GM18861 (cell line): Measurements from ENCODE around the gene FGD4.
"Not testable (repeated sequence)": the region's sequence is repeated elsewhere in the genome, so short reads cannot be mapped to it uniquely, and the experiment has no call there.

ENCODE experiments used
- ATAC-seq: cut with Tn5 transposase; IDR thresholded peaks from one replicate; pipeline ENCODE4 v1.9.1; 2021; ENCODE audit not compliant: unreplicated experiment

Gene FGD4

DNA sequence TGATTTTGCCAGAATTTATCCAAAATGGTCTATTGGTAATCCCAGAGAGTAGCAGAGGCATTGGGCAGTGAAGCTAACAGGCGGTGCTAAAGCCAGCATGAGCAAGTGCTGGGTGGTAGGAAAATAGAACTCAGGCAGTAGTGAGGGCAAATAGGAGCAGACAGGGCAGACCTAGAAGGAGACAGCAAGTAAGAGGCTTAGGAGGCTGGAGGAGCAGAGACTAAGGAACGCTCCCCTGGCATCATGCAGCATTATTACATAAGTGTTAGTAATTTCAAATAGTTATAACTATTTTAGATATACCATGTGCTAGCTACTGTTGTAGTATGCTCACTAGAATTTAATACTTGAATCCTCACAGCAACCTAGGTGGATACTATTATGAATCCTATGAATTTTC lies 151.7 kb downstream of the FGD4 start:
- no peak for ATAC-seq

DNA sequence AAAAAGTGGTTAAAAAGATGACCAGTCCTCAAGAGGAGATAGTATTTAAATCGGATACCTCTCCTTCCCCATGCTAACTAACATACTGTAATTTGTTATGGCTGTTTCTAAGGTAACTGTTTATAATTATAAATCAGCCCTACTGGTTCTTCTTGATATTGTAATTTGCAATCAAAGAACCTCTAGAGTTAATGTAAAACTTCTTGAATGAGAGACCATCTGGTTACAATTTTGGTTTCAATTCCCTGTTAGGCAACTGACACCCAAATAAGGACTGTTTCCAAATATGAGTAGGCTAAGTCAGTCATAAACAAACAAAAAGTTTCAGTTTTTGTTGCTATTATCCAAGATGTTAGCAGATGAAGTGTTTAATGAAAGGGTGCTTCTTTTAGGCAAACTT lies 159.5 kb downstream of the FGD4 start:
- peak; percentile 98 for ATAC-seq

DNA sequence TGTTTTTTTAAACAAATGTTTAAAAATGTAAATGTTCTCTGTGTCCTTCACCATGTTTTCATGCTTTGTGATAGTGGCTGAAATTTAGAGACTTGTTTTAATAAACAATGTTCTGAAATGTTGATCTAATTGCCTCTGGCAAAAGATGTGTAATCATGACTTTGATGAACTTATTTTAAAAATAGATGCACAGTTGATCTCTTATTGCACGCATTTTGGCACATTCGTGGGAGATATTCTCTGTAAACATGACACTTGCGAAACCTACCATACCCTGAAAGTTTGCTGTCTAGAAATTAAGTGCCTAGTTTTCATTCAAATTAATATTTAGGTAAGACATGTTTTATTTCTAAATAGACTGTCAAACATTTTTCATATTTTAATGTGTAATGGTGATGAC lies 160.1 kb downstream of the FGD4 start:
- ATAC-seq: no peak

GRCh38 chr12:32560520-32560919 lies 161.2 kb downstream of the FGD4 start:
- ATAC-seq: no peak

GRCh38 chr12:32561931-32562341 lies 162.6 kb downstream of the FGD4 start:
- ATAC-seq: no peak

DNA sequence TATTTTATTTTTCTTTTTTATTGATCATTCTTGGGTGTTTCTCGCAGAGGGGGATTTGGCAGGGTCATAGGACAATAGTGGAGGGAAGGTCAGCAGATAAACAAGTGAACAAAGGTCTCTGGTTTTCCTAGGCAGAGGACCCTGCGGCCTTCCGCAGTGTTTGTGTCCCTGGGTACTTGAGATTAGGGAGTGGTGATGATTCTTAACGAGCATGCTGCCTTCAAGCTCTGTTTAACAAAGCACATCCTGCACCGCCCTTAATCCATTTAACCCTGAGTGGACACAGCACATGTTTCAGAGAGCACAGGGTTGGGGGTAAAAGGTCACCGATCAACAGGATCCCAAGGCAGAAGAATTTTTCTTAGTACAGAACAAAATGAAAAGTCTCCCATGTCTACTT lies 163.1 kb downstream of the FGD4 start:
- ATAC-seq: not testable (repeated sequence)

- ATAC-seq: no peak
These were observed 167.4 kb downstream of the FGD4 start for GRCh38 chr12:32566663-32567295.

GRCh38 chr12:32567296-32567674 lies 167.9 kb downstream of the FGD4 start:
- ATAC-seq: no peak

DNA sequence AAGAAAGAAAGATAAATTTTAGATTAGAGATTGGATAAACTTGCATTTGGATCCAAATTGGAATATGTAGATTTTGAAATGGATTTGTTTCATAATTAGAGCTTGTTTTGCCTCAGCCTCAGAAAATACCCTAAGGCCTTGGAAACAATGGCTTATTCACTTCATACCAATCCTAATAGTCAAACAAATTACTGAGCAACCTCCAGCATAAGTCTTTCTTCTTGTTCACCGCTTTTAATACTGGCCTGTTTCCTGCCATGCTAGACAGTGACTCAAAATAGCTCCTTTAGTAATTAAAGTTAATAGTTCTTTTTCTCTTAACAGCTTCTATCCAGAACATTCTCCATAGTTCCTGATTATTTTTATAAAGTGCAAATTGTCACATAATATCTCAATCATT lies 168.9 kb downstream of the FGD4 start:
- ATAC-seq: no peak

DNA sequence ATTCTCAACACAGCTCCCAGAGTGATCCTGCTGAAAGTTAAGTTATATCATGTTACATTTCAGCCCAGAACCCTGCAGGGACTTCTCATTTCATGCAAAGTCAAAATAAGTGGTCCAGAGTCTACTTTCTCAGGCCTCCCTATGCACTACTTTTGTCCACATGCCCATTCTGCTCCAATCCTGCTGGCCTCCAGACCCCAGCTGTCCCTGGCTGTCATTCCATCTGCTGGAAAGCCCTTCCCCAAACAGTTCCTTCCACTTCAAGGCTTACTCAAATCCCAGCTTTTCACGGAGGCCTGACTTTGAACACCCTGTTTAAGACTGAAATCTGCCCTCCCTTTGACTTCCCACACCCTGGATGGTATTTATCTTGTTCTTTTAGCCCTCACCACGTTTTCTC lies 169.9 kb downstream of the FGD4 start:
- no peak for ATAC-seq

GRCh38 chr12:32574585-32574984 lies 175.2 kb downstream of the FGD4 start:
- no peak for ATAC-seq

- ATAC-seq: no peak
These were observed 178.0 kb downstream of the FGD4 start for GRCh38 chr12:32577328-32577727.

GRCh38 chr12:32583534-32583933 lies 184.2 kb downstream of the FGD4 start:
- no peak for ATAC-seq

GRCh38 chr12:32585680-32586079 lies 186.3 kb downstream of the FGD4 start:
- ATAC-seq: no peak

GRCh38 chr12:32586390-32586789 lies 187.0 kb downstream of the FGD4 start:
- no peak for ATAC-seq

- no peak for ATAC-seq
These were observed 188.5 kb downstream of the FGD4 start for GRCh38 chr12:32587581-32588495.

DNA sequence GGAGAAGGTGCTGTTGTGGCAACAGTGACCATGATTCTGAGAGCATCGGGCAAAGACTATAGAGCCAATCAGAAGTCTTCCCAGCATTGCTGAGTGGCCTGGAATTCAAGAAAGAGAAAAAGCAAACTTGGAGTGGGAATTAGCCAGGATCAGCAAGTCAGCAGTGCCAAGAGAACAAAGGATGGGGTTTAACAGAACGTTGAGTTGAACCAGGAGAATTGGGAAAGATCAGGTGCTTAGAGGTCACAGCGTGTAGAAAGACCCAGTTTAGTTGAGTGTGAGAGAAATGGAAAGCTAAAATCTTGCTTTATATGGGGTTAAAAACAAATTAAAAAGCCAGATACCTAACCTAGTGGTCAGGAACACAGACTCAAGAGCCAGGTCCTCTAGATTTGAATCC lies 189.2 kb downstream of the FGD4 start:
- ATAC-seq: no peak

DNA sequence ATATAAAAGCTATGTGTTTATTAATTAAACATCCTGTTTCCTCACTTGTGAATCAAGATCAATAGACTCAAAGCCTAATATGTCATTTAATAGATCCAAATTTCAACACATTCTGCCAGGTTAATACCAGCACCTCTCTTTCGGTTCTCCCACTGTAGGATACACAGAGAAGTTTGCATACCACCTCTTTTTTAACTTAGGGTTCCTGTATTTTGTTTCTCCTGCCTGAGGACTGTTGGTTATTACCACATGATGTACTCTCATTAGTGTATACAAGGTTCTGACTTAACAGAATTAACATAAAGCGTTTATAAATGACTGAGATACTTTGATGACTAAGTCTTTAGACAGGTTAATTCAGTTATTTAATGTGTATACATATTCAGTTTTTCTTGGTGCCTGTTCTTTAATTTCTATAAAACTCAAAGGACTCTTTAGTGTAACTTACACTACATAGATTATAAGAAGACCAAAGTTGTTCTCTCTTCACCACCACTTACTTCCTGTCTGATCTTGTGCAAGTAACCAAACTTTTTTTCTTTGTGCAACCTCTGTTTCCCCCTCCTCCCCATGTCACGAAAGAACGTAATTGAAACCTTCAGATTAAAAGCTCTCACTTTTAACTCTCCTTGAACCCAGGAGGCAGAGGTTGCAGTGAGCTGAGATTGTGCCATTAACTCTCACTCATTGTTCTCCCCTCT lies 190.0 kb downstream of the FGD4 start:
- no peak for ATAC-seq

DNA sequence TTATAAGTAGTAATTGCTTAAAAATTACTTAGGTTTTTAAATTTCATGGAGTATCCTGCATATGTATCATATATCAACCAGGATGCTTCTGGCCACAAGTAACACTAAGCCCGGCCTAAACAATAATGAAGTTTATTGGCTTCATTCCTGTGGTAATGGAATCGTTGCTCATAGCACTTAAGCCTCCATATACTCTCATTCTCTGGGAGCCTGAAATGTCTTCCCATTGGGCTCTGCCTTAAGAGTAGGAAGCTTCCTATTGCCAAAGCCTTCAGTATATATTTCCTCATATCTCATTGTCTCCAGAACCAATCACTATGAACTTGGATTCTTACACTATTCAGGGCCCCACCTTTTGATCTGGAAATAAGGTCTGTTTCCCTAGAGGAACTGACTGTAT lies 195.9 kb downstream of the FGD4 start:
- ATAC-seq: no peak

DNA sequence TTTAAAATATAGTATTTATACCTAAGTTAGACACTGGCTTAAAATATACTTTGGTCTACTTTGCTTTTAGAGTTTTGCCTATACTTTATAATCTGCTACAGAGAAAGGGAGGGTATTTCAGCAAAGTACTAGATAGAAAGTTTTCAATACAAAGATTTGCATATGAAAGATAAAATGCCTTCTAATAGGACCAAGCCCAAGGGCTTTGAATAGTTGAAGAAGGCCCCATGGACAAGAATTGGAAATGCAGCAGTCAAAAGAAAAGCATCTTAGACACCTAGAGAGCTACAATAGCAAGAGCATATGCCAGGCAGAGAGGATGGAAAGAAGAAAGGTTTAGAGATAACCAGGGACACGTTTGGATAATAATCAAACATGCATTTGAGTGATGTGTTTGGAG lies 196.7 kb downstream of the FGD4 start:
- no peak for ATAC-seq

GRCh38 chr12:32598688-32599087 lies 199.3 kb downstream of the FGD4 start:
- ATAC-seq: no peak

GRCh38 chr12:32600681-32601080 lies 201.3 kb downstream of the FGD4 start:
- ATAC-seq: no peak
